ENCODE measurements around the gene CSTPP1. TPM values are rescaled to one million over a fixed set of nuclear protein-coding genes. Genes with fewer than 3 reads are reported as not detected.
A peak's percentile ranks its signal among the peaks of the same experiment; 100 is the strongest.

Gene CSTPP1
- total RNA-seq, 1 experiment from 2014 or later = 88.3 TPM

- POLR2A ChIA-PET (ENCODE audit: unreplicated experiment) = no interaction called here
- Histone ChIP-seq H3K4me3 (no peak overlapping the region), H3K79me2 (ENCODE audit: low read depth) (no peaks in the 10 kb centered on the region), H3K4me2 (no peak overlapping the region), H2AFZ (no peak overlapping the region), H3K27ac (no peak overlapping the region), H4K20me1 (ENCODE audit: insufficient read depth) (peaks cover 16% of the 10 kb centered on the region; the same call in 1 of the 2 replicates), H3K9me3 (ENCODE audit: insufficient read depth, low read depth) (no peaks in the 10 kb centered on the region), H3K9me2 (ENCODE audit: insufficient read depth) (no peaks in the 10 kb centered on the region), H3K27me3 (ENCODE audit: insufficient read depth, low read depth) (no peaks in the 10 kb centered on the region), H3K4me1 (replicated peaks; ENCODE audit: insufficient read depth) (no peaks in the 10 kb centered on the region), H3F3A (ENCODE audit: insufficient read depth, low read depth) (peaks cover 4% of the 10 kb centered on the region; the same call in 1 of the 2 replicates), H3K36me3 (ENCODE audit: low read depth) (no peaks in the 10 kb centered on the region)
- BruUV-seq (replicated peaks) = no TSS peak
- intact Hi-C loops (cut with micrococcal nuclease; ENCODE audit: unreplicated experiment) = no loop called here
- TF ChIP-seq EZH2 (IDR thresholded peaks at IDR 0.05; ENCODE audit: low read depth) (no peak), CTCF (conservative IDR thresholded peaks at IDR 0.05) (no peak)
- CTCF ChIA-PET = interaction anchor here (0.6 kb wide), 1 partner anchor 36 kb away, joined by 3 read pairs; no protein-coding TSS in a partner anchor
- no peak for DNase-seq
Measured at GRCh38 chr11:47021965-47022364, 85.4 kb downstream of the CSTPP1 start.

GRCh38 chr11:47028195-47029093 is 91.9 kb downstream of the CSTPP1 start:
- no TSS peak for BruUV-seq (replicated peaks)
- Histone ChIP-seq H3K27ac (no peak overlapping the region), H3K4me3 (no peak overlapping the region), H3K36me3 (ENCODE audit: low read depth) (no peaks in the 10 kb centered on the region), H3K9me2 (ENCODE audit: insufficient read depth) (no peaks in the 10 kb centered on the region), H3K4me1 (replicated peaks; ENCODE audit: insufficient read depth) (no peaks in the 10 kb centered on the region), H3F3A (ENCODE audit: insufficient read depth, low read depth) (no peaks in the 10 kb centered on the region), H3K9me3 (ENCODE audit: insufficient read depth, low read depth) (no peaks in the 10 kb centered on the region), H4K20me1 (ENCODE audit: insufficient read depth) (0 out of 2 replicates have a peak, but pooled peaks cover 4% of the 10 kb centered on the region), H3K79me2 (ENCODE audit: low read depth) (no peaks in the 10 kb centered on the region), H2AFZ (no peak overlapping the region), H3K4me2 (no peak overlapping the region), H3K27me3 (ENCODE audit: insufficient read depth, low read depth) (no peaks in the 10 kb centered on the region)
- no peak for DNase-seq
- TF ChIP-seq CTCF (conservative IDR thresholded peaks at IDR 0.05) (no peak), EZH2 (IDR thresholded peaks at IDR 0.05; ENCODE audit: low read depth) (no peak)
- ChIA-PET CTCF (no interaction called here), POLR2A (ENCODE audit: unreplicated experiment) (no interaction called here)
- intact Hi-C loops (cut with micrococcal nuclease; ENCODE audit: unreplicated experiment) = no loop called here

- TF ChIP-seq EZH2 (IDR thresholded peaks at IDR 0.05; ENCODE audit: low read depth) = no peak
- no peak for TF ChIP-seq CTCF (conservative IDR thresholded peaks at IDR 0.05)
- ChIA-PET POLR2A (ENCODE audit: unreplicated experiment) (no interaction called here), CTCF (no interaction called here)
Measured at GRCh38 chr11:47033439-47033838, 96.9 kb downstream of the CSTPP1 start.

More at GRCh38 chr11:47033439-47033838, 96.9 kb downstream of the CSTPP1 start:
- H3K36me3 ChIP-seq (ENCODE audit: low read depth) = no peaks in the 10 kb centered on the region
- H3K79me2 ChIP-seq (ENCODE audit: low read depth) = no peaks in the 10 kb centered on the region
- no peaks in the 10 kb centered on the region; the same call in 1 of the 2 replicates for H4K20me1 ChIP-seq (ENCODE audit: insufficient read depth)
- H2AFZ ChIP-seq = no peak overlapping the region
- intact Hi-C loops (cut with micrococcal nuclease; ENCODE audit: unreplicated experiment) = no loop called here
- no peak overlapping the region for H3K4me3 ChIP-seq
- peak in 1 of 2 experiments; percentile 19 for DNase-seq
- H3K27ac ChIP-seq = no peak overlapping the region
- H3K27me3 ChIP-seq (ENCODE audit: insufficient read depth, low read depth) = no peaks in the 10 kb centered on the region
- no peaks in the 10 kb centered on the region for H3K4me1 ChIP-seq (replicated peaks; ENCODE audit: insufficient read depth)
- no peaks in the 10 kb centered on the region for H3K9me2 ChIP-seq (ENCODE audit: insufficient read depth)
- no peaks in the 10 kb centered on the region for H3K9me3 ChIP-seq (ENCODE audit: insufficient read depth, low read depth)
- H3K4me2 ChIP-seq = no peak overlapping the region
- no TSS peak for BruUV-seq (replicated peaks)
- no peaks in the 10 kb centered on the region for H3F3A ChIP-seq (ENCODE audit: insufficient read depth, low read depth)
